Measurements from ENCODE around the gene SLC7A6OS. TPM values are rescaled to one million over a fixed set of nuclear protein-coding genes. Genes with fewer than 3 reads are reported as not detected.

The SLC7A6OS gene
- total RNA-seq, 2 donors from 2014 or later = 15.2 to 16.6 TPM

- no peak overlapping the region for H3K4me3 ChIP-seq
- H3K27ac ChIP-seq = no peak overlapping the region
- TF ChIP-seq, protein P1, sequence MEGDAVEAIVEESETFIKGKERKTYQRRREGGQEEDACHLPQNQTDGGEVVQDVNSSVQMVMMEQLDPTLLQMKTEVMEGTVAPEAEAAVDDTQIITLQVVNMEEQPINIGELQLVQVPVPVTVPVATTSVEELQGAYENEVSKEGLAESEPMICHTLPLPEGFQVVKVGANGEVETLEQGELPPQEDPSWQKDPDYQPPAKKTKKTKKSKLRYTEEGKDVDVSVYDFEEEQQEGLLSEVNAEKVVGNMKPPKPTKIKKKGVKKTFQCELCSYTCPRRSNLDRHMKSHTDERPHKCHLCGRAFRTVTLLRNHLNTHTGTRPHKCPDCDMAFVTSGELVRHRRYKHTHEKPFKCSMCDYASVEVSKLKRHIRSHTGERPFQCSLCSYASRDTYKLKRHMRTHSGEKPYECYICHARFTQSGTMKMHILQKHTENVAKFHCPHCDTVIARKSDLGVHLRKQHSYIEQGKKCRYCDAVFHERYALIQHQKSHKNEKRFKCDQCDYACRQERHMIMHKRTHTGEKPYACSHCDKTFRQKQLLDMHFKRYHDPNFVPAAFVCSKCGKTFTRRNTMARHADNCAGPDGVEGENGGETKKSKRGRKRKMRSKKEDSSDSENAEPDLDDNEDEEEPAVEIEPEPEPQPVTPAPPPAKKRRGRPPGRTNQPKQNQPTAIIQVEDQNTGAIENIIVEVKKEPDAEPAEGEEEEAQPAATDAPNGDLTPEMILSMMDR (IDR thresholded peaks at IDR 0.05) = no peak
- H3K27me3 ChIP-seq = no peaks in the 10 kb centered on the region
- intact Hi-C loops (cut with DNase I) = no loop called here
- no peak for DNase-seq
- no peak overlapping the region for H3K9ac ChIP-seq (ENCODE audit: low read depth in 2 of 2, low read length in 2 of 2)
- H3K36me3 ChIP-seq = no peaks in the 10 kb centered on the region
- H3K4me1 ChIP-seq = no peaks in the 10 kb centered on the region
- H3K9me3 ChIP-seq = no peaks in the 10 kb centered on the region
These were observed 13.6 kb upstream of the SLC7A6OS start for GRCh38 chr16:68324336-68324735.

DNA sequence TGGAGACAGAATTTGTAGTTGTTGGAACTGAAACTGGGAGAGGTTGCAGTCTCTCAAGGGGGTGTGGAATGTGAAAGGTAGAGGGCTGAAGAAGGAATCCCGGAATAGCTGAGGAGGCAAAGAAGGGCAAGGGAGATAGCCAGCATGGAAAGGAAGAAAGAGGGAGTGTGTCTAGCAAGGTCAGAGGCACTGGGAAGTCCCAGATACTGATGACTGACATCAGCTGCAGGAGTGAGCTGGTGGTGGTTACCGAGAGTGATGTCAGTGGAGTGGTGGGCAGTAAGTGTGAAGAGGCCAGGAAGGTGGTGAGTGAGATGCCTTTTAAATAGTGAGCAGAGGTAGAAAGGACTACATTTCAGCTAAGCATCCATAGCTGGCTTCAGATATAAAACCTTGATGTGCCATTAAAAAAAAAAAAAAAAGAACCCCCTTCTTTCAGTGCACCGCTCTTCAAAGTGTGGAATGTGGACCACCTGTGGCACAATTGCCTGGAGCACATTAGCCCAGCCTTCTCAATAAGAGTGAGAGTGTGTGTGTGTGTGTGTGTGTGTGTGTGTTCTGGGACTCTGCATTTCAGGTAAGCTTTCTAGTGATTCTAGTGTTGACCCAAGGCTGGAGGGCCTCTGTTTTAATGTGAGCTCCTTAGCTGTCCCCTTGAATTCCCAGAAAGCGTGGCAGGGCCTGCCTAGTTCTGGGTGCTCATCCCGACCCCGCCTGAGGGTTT lies 8.6 kb upstream of the SLC7A6OS start:
- Histone ChIP-seq H3K9me3 (no peaks in the 10 kb centered on the region), H3K27ac (no peak overlapping the region), H3K4me3 (no peak overlapping the region), H3K9ac (ENCODE audit: low read depth in 2 of 2, low read length in 2 of 2) (no peak overlapping the region), H3K4me1 (no peaks in the 10 kb centered on the region), H3K27me3 (no peaks in the 10 kb centered on the region), H3K36me3 (peaks cover 6% of the 10 kb centered on the region)
- DNase-seq = no peak
- TF ChIP-seq, protein P1 (IDR thresholded peaks at IDR 0.05) = no peak
- intact Hi-C loops (cut with DNase I) = no loop called here

- Histone ChIP-seq H3K36me3 (peaks cover 7% of the 10 kb centered on the region), H3K9me3 (no peaks in the 10 kb centered on the region), H3K9ac (ENCODE audit: low read depth in 2 of 2, low read length in 2 of 2) (no peak overlapping the region), H3K4me3 (no peak overlapping the region), H3K4me1 (peaks cover 16% of the 10 kb centered on the region), H3K27me3 (no peaks in the 10 kb centered on the region), H3K27ac (no peak overlapping the region)
- DNase-seq = no peak
- TF ChIP-seq, protein P1 (IDR thresholded peaks at IDR 0.05) = no peak
- intact Hi-C loops (cut with DNase I) = loop anchor here (5.0 kb wide), 1 partner anchor 51 kb away; the partner anchor contains the start of gene SLC7A6
These were observed 2.4 kb upstream of the SLC7A6OS start for GRCh38 chr16:68313116-68313515.

GRCh38 chr16:68310437-68310773 lies 341 bp downstream of the SLC7A6OS start:
- Histone ChIP-seq H3K4me3 (peak overlapping the region; percentile 89), H3K27me3 (no peaks in the 10 kb centered on the region), H3K9ac (ENCODE audit: low read depth in 2 of 2, low read length in 2 of 2) (peak overlapping the region; percentile 77 to 87), H3K4me1 (peaks cover 16% of the 10 kb centered on the region), H3K36me3 (peaks cover 5% of the 10 kb centered on the region), H3K27ac (peak overlapping the region; percentile 82), H3K9me3 (no peaks in the 10 kb centered on the region)
- intact Hi-C loops (cut with DNase I) = loop anchor here (5.0 kb wide), 1 partner anchor 48 kb away; the partner anchor contains the start of gene SLC7A6
- TF ChIP-seq, protein P1 (IDR thresholded peaks at IDR 0.05) = no peak
- peak; percentile 20 for DNase-seq

- intact Hi-C loops (cut with DNase I) = loop anchor here (5.0 kb wide), 1 partner anchor 47 kb away; the partner anchor contains the start of gene SLC7A6
- H3K27ac ChIP-seq = peak overlapping the region; percentile 82
These were observed 947 bp downstream of the SLC7A6OS start for GRCh38 chr16:68309799-68310198.

More at GRCh38 chr16:68309799-68310198, 947 bp downstream of the SLC7A6OS start:
- TF ChIP-seq, protein P1 (IDR thresholded peaks at IDR 0.05) = no peak
- Histone ChIP-seq H3K36me3 (peaks cover 5% of the 10 kb centered on the region), H3K4me1 (peaks cover 16% of the 10 kb centered on the region), H3K9ac (ENCODE audit: low read depth in 2 of 2, low read length in 2 of 2) (peak overlapping the region; percentile 77 to 87), H3K9me3 (no peaks in the 10 kb centered on the region), H3K27me3 (no peaks in the 10 kb centered on the region), H3K4me3 (peak overlapping the region; percentile 89)
- no peak for DNase-seq

All from colonic mucosa (tissue), 4 donors.